Neuronal stem cell (in vitro differentiated cells): Measurements from ENCODE around the gene NPFF.

Experiments used
- DNase-seq: peaks from one replicate; pipeline ENCODE4 v3.0.0-alpha.2; 2013; ENCODE audit warnings: low spot score
- H2AFZ ChIP-seq: one replicate; pipeline ENCODE4 v1.6.1; 2013; ENCODE audit warnings: mild to moderate bottlenecking, low read length, inconsistent platforms
- H2AK5ac ChIP-seq: 2 replicates; pipeline ENCODE4 v1.6.1; 2013; ENCODE audit warnings: low read depth, mild to moderate bottlenecking, inconsistent platforms, low read length, moderate library complexity, mixed read lengths
- H2BK120ac ChIP-seq: 2 replicates; pipeline ENCODE4 v1.6.1; 2013; ENCODE audit warnings: low read depth, mild to moderate bottlenecking, inconsistent platforms, low read length, moderate library complexity, mixed read lengths
- H2BK12ac ChIP-seq: one replicate; pipeline ENCODE4 v1.6.1; 2013; ENCODE audit warnings: low read length, inconsistent platforms
- H2BK15ac ChIP-seq: 2 replicates; pipeline ENCODE4 v1.6.1; 2013; ENCODE audit warnings: mild to moderate bottlenecking, low read length, inconsistent platforms, mixed read lengths
- H2BK5ac ChIP-seq: one replicate; pipeline ENCODE4 v1.6.1; 2013; ENCODE audit warnings: inconsistent platforms, mild to moderate bottlenecking, low read length, moderate library complexity
- H3K14ac ChIP-seq: one replicate; pipeline ENCODE4 v1.6.1; 2013; ENCODE audit warnings: low read length, inconsistent platforms
- H3K18ac ChIP-seq: 2 replicates; pipeline ENCODE4 v1.6.1; 2013; ENCODE audit warnings: low read length, inconsistent platforms
- H3K23ac ChIP-seq: 2 replicates; pipeline ENCODE4 v1.6.1; 2013; ENCODE audit warnings: low read depth, mild to moderate bottlenecking, mixed read lengths, low read length, inconsistent platforms; ENCODE audit not compliant: poor library complexity
- H3K27ac ChIP-seq: replicated peaks from 3 replicates; pipeline ENCODE4 v1.5.1; 2013; ENCODE audit warnings: low read length, inconsistent platforms
- H3K27me3 ChIP-seq, 3 experiments: 2 replicates each; pipeline ENCODE4 v1.6.1; 2013; ENCODE audit warnings: low read length in 3 of 3, mild to moderate bottlenecking in 2 of 3, inconsistent platforms in 1 of 3, low read depth in 1 of 3, mixed read lengths in 1 of 3, moderate library complexity in 1 of 3; ENCODE audit not compliant: control insufficient read depth in 3 of 3, insufficient read depth in 3 of 3
- H3K36me3 ChIP-seq, 2 donors: replicated peaks in 1 of 2; 2 replicates each; pipeline ENCODE4 v1.6.1; 2013; ENCODE audit warnings: low read length in 2 of 2; ENCODE audit not compliant: control insufficient read depth in 2 of 2, insufficient read depth in 2 of 2
- H3K4ac ChIP-seq: 2 replicates; pipeline ENCODE4 v1.6.1; 2013; ENCODE audit warnings: inconsistent platforms, mild to moderate bottlenecking, low read length, moderate library complexity
- H3K4me1 ChIP-seq, 2 donors: 1 replicate in 1 of 2; 2 replicates in 1 of 2; pipeline ENCODE4 v1.6.1; 2013; ENCODE audit warnings: low read length in 2 of 2, low read depth in 1 of 2; ENCODE audit not compliant: control insufficient read depth in 2 of 2, insufficient read depth in 1 of 2
- H3K4me2 ChIP-seq: one replicate; pipeline ENCODE4 v1.6.1; 2013; ENCODE audit warnings: mild to moderate bottlenecking, low read length, inconsistent platforms; ENCODE audit not compliant: insufficient read depth, poor library complexity, severe bottlenecking
- H3K4me3 ChIP-seq, 2 donors: 2 replicates each; pipeline ENCODE4 v1.5.1; 2013; ENCODE audit warnings: low read length in 2 of 2, mild to moderate bottlenecking in 2 of 2, inconsistent platforms in 1 of 2, moderate library complexity in 1 of 2
- H3K79me1 ChIP-seq: one replicate; pipeline ENCODE4 v1.6.1; 2013; ENCODE audit warnings: low read depth, mild to moderate bottlenecking, inconsistent platforms, low read length, moderate library complexity
- H3K9ac ChIP-seq: one replicate; pipeline ENCODE4 v1.6.1; 2013; ENCODE audit warnings: mild to moderate bottlenecking, low read depth, low read length, inconsistent platforms; ENCODE audit not compliant: poor library complexity
- H3K9me3 ChIP-seq, 2 donors: replicated peaks in 1 of 2; 2 replicates each; pipeline versions ENCODE3 to v1.6.1; 2013; ENCODE audit warnings: low read length in 2 of 2, mild to moderate bottlenecking in 2 of 2, inconsistent platforms in 1 of 2, low read depth in 1 of 2, mixed read lengths in 1 of 2, moderate library complexity in 1 of 2; ENCODE audit not compliant: control insufficient read depth in 2 of 2, insufficient read depth in 1 of 2
- H4K8ac ChIP-seq: one replicate; pipeline ENCODE4 v1.6.1; 2013; ENCODE audit warnings: low read depth, mild to moderate bottlenecking, inconsistent platforms, low read length, moderate library complexity
- H4K91ac ChIP-seq: one replicate; pipeline ENCODE4 v1.6.1; 2013; ENCODE audit warnings: low read length, low read depth, mild to moderate bottlenecking, inconsistent platforms; ENCODE audit not compliant: poor library complexity
- WGBS, 2 donors: extraction: QIAGEN DNeasy Blood & Tissue Kit; methylation state at CpG; one replicate each; pipeline ENCODE4 v1.1.7; 2013; ENCODE audit warnings: missing lambda C conversion rate in 2 of 2, mixed read lengths in 1 of 2; ENCODE audit not compliant: insufficient read length in 2 of 2, insufficient replicate concordance in 1 of 2; ENCODE audit errors: extremely low coverage in 2 of 2; 5-methylcytosine and 5-hydroxymethylcytosine counted together

NPFF gene

GRCh38 chr12:53499266-53500141, 7.8 kb downstream of the NPFF start, which contains the start of gene MAP3K12:
Gene MAP3K12, minus strand, starts transcription at chr12:53499458. Its CDS starts 12,067 bp downstream, at chr12:53487391.
- H3K27me3 ChIP-seq: no peaks in the 10 kb centered on the region
- peaks cover 6% of the 10 kb centered on the region for H3K79me1 ChIP-seq
- no peak within 1 kb of the TSS for H2AK5ac ChIP-seq
- peak; percentile 54 for DNase-seq
- H2BK15ac ChIP-seq: peak within 1 kb of the TSS; percentile 95
- H3K9ac ChIP-seq: peak within 1 kb of the TSS; percentile 93
- H3K36me3 ChIP-seq: peaks cover 0 to 24% of the 10 kb centered on the region in 2 donors
- H4K91ac ChIP-seq: no peak within 1 kb of the TSS
- H2BK5ac ChIP-seq: peak within 1 kb of the TSS; percentile 87
- peak within 1 kb of the TSS; percentile 87 to 97 for H3K4me3 ChIP-seq
- WGBS, 2 donors: no CpG with 5 or more reads among the region's 51 CpGs
- H3K27ac ChIP-seq: peak within 1 kb of the TSS; percentile 85
- no peak within 1 kb of the TSS for H2BK120ac ChIP-seq
- peak within 1 kb of the TSS; percentile 100 for H2AFZ ChIP-seq
- H3K4me1 ChIP-seq: peaks cover 28 to 37% of the 10 kb centered on the region in 2 donors
- H2BK12ac ChIP-seq: peak within 1 kb of the TSS; percentile 17
- H3K18ac ChIP-seq: peak within 1 kb of the TSS; percentile 93
- H3K4ac ChIP-seq: no peak within 1 kb of the TSS
- H3K14ac ChIP-seq: no peak within 1 kb of the TSS
- H3K23ac ChIP-seq: peak within 1 kb of the TSS; percentile 34
- no peaks in the 10 kb centered on the region for H3K9me3 ChIP-seq
- peak within 1 kb of the TSS; percentile 89 for H3K4me2 ChIP-seq
- peak within 1 kb of the TSS; percentile 29 for H4K8ac ChIP-seq

GRCh38 chr12:53498235-53498630, 9.1 kb downstream of the NPFF start:
- Histone ChIP-seq H3K4ac (no peak overlapping the region), H2BK120ac (no peak overlapping the region), H3K9ac (no peak overlapping the region), H2AK5ac (no peak overlapping the region), H3K4me1 (peaks cover 40 to 49% of the 10 kb centered on the region in 2 donors), H4K91ac (no peak overlapping the region), H2AFZ (no peak overlapping the region), H3K9me3 (no peaks in the 10 kb centered on the region), H4K8ac (no peak overlapping the region), H3K4me2 (peak overlapping the region; percentile 89), H3K14ac (no peak overlapping the region), H2BK5ac (no peak overlapping the region), H3K27ac (peak overlapping the region; percentile 12), H3K4me3 (peak overlapping the region in 1 of 2 donors; percentile 97), H2BK12ac (no peak overlapping the region), H3K79me1 (peaks cover 4% of the 10 kb centered on the region), H3K18ac (no peak overlapping the region), H2BK15ac (no peak overlapping the region), H3K27me3 (no peaks in the 10 kb centered on the region), H3K23ac (no peak overlapping the region), H3K36me3 (peaks cover 0 to 11% of the 10 kb centered on the region in 2 donors)
- DNase-seq: no peak
- no CpG with 5 or more reads among the region's 2 CpGs for WGBS, 2 donors

- no peak overlapping the region for H3K23ac ChIP-seq
- H2AK5ac ChIP-seq: no peak overlapping the region
- no peak overlapping the region for H3K4me2 ChIP-seq
- peaks cover 40 to 51% of the 10 kb centered on the region in 2 donors for H3K4me1 ChIP-seq
- H4K91ac ChIP-seq: no peak overlapping the region
- H3K27me3 ChIP-seq: no peaks in the 10 kb centered on the region
- no peak overlapping the region for H3K14ac ChIP-seq
- H2BK12ac ChIP-seq: no peak overlapping the region
- H4K8ac ChIP-seq: no peak overlapping the region
- peaks cover 4% of the 10 kb centered on the region for H3K79me1 ChIP-seq
- H3K27ac ChIP-seq: no peak overlapping the region
- no peak overlapping the region for H2BK120ac ChIP-seq
- H2BK15ac ChIP-seq: no peak overlapping the region
- H3K4me3 ChIP-seq: no peak overlapping the region
- no CpG with 5 or more reads among the region's 3 CpGs for WGBS, 2 donors
- no peak overlapping the region for H2AFZ ChIP-seq
- no peaks in the 10 kb centered on the region for H3K9me3 ChIP-seq
- H3K9ac ChIP-seq: no peak overlapping the region
- H3K18ac ChIP-seq: no peak overlapping the region
- H3K4ac ChIP-seq: no peak overlapping the region
- DNase-seq: no peak
- peaks cover 0 to 5% of the 10 kb centered on the region in 2 donors for H3K36me3 ChIP-seq
- H2BK5ac ChIP-seq: no peak overlapping the region
These were observed 9.8 kb downstream of the NPFF start for GRCh38 chr12:53497461-53497860.

- H3K27me3 ChIP-seq: no peaks in the 10 kb centered on the region
- H2BK5ac ChIP-seq: no peak overlapping the region
- H3K79me1 ChIP-seq: peaks cover under 1% of the 10 kb centered on the region
- H2AK5ac ChIP-seq: no peak overlapping the region
- H3K14ac ChIP-seq: no peak overlapping the region
- no peak overlapping the region for H3K4me2 ChIP-seq
- no peak overlapping the region for H4K91ac ChIP-seq
- H3K9me3 ChIP-seq: no peaks in the 10 kb centered on the region
- DNase-seq: no peak
- no peak overlapping the region for H3K4me3 ChIP-seq
- no peak overlapping the region for H2BK15ac ChIP-seq
- no peak overlapping the region for H2BK120ac ChIP-seq
- no CpG with 5 or more reads among the region's 1 CpG for WGBS, 2 donors
- H3K4ac ChIP-seq: no peak overlapping the region
- H2BK12ac ChIP-seq: no peak overlapping the region
- no peak overlapping the region for H3K18ac ChIP-seq
- H3K36me3 ChIP-seq: peaks cover 0 to 5% of the 10 kb centered on the region in 2 donors
- no peak overlapping the region for H3K23ac ChIP-seq
- H3K27ac ChIP-seq: no peak overlapping the region
- H3K4me1 ChIP-seq: peaks cover 38 to 51% of the 10 kb centered on the region in 2 donors
- no peak overlapping the region for H2AFZ ChIP-seq
- H4K8ac ChIP-seq: no peak overlapping the region
- H3K9ac ChIP-seq: no peak overlapping the region
These were observed 10.6 kb downstream of the NPFF start for GRCh38 chr12:53496752-53497032.
